Activated CD4-positive, alpha-beta T cell treated with anti-CD3 and anti-CD28 coated beads, Interleukin-2, Interleukin-6, amounts not matched to agents 100 ng/mL and 50 ng/mL, durations not matched to agents 16 hours and 8 hours (primary cell): Measurements from ENCODE around the gene GCN1.
A peak's percentile ranks its signal among the peaks of the same experiment; 100 is the strongest.

Source experiments
- DNase-seq: peaks from one replicate; pipeline ENCODE4 v3.0.0-alpha.2; 2020

Gene GCN1

DNA sequence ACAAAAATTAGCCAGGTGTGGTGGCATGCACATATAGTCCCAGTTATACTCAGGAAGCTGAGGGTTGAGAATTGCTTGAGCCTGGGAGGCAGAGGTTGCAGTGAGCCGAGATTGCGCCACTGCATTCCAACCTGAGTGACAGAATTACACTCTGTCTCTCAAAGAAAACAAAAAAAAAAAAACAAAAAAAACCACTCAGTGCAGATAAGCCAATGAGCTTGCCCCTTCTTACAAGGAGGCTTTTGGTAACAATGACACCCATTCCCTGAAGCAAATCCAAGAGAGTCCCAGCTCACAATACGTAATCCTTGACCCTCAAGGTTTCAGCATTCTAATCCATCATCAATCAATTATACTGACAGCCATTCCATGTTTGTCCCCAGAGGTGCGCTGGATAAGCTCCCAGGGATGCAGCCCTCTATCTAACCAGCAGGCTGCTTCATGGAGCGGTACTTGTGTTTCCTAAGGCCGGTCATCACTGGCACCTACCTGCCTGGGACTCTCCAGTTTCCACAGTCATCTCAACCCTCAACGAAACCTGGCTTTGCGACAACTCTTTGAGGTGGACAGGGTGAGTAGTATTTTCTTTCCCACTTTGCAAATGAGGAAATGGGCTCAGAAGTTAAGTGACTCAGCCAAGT is 12.4 kb downstream of the GCN1 start:
- DNase-seq = no peak

DNA sequence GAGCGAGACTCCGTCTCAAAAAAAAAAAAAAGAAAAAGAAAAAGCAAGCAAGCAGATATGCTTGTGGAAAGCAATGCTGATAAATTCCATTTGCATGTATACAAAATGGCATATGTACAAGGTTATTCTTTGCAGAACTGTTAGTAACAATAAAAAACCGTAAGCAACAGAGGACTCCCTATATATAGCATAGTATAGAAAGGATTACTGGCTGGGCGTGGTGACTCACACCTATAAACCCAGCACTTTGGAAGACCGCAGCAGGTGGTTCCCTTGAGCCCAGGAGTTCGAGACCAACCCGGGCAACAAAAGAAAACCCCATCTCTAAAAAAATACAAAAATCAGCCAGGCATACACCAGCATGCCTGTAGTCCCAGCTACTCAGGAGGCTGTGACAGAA is 13.5 kb downstream of the GCN1 start:
- no peak for DNase-seq

DNA sequence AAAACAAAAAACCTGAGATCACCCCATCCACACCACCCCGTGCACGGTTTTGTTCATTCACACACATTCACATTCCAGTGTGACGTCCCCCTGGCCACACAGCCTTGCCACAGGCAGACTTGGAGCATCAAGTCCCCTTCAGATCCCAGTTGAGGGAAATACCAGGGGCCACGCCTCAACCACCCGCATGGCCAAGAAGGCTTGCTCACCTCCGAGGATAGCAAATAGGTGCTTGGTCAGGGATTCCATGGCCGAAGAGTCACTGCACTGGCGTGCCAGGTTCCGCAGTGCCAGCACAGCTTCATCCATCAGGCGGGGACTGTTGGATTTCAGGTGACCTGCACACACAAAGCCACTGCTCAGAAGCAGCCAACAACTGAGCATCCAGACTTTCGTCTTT is 19.0 kb downstream of the GCN1 start:
- DNase-seq = no peak

DNA sequence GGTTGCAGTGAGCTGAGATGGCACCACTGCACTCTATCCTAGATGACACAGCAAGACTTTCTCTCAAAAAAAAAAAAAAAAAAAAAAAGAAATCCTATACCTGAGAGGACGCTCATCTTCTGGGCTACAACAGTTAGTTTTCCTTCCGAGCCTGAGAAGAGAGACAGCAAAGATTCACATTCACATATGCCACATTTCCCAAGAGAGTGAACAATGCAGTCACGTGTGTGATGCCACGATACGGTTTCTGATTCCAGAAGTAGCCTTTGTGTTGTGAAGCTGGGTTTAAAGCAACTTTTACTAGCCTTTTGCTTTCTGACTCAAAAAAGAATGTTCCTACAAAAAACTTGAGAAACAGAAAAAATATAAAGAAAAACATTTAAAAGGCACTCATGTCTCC is 19.5 kb downstream of the GCN1 start:
- no peak for DNase-seq

DNA sequence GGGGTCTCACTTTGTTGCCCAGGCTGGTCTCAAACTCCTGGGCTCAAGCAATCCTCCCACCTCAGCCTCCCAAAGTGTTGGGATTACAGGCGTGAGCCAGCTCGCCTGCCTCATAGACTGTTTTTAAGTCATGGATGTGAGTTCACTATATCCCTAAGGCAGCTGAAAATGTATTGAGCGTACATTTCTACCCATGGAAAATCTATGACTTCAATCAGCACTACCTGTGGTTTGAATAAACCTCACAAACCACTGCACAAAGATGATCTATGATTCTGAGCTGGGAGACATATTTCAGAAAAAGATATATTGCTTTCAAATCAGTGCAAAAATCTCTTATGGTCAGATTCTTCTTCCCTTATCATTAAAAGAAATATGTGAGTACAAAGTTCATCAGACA is 22.5 kb downstream of the GCN1 start:
- DNase-seq = no peak

DNA sequence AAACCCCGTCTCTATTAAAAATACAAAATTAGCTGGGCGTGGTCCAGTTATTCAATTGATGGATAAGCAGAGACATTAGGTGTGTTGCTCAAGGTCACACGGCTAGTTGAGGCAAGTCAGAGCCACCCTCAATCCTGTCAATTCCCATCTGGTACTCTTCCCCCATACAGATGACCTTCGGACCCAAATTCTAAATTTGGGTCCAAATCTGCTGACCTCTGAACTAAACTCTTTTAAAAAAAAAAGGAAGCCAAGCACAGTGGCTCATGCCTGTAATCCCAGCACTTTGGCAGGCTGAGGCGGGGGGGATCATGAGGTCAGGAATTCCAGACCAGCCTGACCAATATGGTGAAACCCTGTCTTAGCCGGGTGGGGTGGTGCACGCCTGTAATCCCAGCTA is 23.9 kb downstream of the GCN1 start:
- DNase-seq = no peak

DNA sequence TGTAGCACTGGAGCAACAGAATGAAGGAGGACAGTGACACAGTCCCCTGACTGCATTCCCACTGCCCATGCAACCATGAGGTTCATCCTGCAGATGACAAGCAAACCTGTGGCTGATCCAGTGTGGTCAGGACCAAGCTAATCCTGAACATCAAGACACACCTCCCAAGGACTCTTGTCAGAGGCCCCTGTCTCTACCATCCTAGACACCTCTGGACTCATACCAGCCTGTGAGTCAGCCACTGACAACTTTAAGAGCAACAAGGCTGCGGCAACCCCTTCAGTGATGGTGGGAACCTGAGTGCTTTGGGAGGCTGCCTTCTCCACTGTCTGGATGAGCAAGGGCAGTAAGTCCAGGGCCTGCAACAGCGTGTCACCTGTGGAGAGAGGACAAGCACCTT is 24.6 kb downstream of the GCN1 start:
- DNase-seq = no peak

DNA sequence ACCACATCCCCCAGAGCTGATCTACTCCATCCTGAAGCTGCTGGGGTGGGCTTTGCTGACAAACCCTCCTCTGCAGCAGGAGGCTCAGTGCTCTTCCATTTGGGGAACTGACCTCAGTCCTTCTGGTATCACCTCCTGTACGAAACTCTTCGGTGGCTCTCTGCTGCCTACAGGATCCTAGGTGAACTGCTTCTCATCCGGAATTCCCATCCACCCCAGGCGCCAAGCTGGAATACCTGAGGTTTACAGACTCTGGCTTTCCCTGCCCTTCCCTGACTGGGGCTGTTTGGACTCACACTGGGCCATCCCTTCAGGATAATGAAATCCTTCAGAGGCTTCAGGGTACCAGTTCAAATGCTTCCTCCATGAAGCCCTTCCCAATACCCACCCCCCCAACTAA is 26.2 kb downstream of the GCN1 start:
- DNase-seq = no peak

DNA sequence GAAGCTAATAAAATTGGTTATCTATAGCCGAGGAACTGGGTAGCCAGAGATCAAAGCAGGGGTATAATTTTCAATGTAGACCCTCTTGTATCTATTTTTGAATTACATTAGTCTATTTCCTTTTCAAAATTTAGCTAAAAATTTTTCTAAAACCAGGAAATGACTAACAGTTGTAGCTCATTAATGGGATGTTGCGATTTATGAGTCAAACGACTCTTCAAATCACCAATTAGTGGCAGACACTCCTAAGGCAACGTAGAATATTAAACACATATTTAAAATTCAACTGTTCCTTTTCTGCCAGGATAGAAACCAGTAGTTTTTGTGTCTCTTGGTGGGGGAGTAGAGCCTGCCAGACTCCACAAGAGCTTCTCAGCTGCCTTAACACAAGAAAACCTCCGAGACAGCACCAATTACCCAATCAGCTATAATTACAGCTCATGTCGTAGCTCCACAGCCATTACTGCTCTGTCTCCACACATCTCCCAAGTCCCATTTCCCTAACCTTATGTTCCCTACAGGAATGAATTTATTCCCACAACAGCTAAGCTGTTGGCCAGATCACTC is 26.9 kb downstream of the GCN1 start:
- no peak for DNase-seq

DNA sequence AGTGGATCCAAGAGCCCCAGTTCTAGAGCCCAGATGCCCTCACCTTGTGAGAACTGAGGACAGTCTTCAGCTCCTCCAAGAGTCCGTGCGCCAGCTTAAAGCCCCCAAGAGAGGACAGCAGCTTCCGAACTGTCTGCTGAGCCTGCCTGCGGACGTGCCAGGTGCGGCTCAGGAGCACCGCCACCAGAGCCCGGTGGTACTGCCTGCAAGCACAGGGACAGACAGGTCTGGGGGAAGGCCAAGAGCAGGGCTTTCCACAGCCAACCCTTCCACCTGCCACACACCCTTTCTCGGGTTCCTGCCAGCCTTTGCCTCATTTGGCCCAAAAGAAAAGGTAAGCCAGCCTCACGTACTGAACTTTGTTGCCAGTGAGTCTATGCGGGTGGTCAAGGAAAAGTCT is 30.2 kb downstream of the GCN1 start:
- DNase-seq = no peak

DNA sequence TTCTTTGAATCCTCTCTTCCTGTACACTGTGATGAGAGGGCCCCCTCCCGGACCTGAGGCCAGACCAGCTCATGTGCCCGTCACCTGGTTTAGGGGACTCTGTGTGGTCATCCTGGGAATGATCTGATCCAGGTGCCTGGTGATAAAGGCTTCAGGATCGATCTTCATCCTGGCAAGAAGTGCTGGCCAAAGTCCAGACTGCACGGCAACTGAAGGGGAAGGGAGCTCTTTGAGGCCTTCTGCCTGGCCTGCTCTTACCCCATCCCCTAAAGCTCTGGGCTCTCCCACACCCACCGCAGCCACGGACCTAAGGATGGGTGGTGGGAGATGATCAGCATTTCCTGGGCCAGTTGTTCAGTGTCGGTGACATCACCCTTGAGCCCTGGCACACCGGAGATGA is 31.8 kb downstream of the GCN1 start:
- no peak for DNase-seq

DNA sequence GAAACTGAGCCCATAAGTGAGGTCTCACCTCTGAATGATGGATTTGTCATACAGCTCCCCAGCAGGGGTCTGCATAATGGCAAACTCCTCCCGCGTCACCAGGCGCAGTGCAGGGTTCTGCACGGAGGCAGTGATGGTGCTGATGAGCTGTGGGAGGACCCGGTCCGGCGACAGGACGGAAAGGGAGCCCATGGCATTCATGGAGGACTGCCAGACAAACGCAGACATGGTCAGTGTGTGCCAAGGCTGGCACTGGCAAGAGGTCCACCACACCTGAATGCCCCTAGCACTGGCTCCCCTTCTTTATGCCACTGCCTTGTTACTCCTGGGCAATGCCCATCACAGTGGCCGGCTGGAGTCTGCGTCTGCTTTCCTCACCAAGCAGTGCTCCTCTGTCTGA is 32.7 kb downstream of the GCN1 start:
- DNase-seq = no peak

DNA sequence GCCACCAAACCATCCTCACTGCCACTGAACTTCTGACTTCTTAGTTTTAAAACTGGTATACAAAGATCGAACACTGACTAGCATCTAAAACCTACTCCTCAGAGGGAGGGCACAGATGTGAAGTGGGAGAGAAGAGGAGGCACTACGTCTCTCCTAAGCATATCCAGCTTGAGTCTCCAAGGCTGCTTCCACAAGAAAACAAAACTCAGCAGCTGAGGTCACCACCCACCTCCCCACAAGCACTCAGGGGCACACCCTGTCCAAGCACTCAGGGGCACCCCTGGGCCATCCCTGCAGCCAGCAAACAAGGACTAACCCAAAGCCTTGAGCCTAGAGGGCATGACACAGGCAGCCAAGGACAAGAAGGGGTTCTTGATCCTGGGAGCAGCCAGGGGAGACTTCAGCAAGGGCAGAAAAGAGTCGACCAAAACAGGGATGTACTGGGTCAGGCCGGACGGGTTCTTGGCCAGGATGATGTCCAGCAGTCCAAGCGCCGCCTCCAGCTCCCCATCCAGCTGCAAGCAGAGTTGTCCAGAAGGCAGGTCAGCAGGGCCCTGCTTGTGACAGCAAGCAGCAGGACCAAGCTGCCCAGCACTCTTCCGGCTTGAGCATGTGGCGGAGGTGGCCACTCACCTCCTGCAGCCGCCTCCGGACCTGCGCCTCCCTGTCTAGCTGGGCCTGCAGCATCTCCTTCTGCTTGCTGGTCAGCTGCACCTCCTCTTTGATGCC is 34.8 kb downstream of the GCN1 start:
- DNase-seq = no peak

DNA sequence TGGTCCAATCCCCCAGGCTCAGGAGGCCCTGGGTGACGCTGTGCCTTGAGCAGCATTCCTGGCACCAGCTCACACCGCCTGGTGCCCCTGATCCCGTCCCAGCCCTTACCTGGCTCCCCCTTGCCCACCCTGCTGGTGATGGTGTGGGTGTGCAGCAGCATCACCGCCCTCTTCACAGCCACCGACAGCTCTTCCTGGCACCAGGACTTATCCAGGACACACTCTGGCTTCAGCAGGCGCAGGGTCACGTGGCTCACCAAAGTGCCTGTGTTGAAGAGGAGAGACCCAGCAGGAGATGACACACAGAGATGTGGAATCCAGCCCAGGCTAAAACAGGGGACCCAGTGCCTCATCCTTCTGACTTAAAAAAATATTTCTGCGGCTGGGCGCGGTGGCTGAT is 36.2 kb downstream of the GCN1 start:
- no peak for DNase-seq

DNA sequence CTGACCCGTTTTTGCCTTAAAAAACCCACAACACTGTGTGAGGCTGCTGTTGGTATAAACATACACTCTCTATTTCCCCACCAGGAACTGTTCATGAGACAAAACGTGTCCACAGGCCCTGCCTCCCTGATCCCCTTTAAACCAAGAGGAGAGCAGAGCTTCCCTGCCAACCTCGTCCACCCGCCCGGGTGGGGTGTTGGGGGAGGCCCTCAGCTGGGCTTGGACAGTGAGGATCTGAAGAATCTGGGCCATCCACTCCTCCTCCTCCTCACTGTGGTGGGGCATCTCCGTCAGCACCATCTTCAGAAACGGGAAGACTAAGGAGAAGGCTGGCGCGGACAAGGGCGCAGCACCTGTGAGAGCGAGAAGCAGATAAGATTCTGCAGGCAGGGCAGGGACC is 36.8 kb downstream of the GCN1 start:
- no peak for DNase-seq

DNA sequence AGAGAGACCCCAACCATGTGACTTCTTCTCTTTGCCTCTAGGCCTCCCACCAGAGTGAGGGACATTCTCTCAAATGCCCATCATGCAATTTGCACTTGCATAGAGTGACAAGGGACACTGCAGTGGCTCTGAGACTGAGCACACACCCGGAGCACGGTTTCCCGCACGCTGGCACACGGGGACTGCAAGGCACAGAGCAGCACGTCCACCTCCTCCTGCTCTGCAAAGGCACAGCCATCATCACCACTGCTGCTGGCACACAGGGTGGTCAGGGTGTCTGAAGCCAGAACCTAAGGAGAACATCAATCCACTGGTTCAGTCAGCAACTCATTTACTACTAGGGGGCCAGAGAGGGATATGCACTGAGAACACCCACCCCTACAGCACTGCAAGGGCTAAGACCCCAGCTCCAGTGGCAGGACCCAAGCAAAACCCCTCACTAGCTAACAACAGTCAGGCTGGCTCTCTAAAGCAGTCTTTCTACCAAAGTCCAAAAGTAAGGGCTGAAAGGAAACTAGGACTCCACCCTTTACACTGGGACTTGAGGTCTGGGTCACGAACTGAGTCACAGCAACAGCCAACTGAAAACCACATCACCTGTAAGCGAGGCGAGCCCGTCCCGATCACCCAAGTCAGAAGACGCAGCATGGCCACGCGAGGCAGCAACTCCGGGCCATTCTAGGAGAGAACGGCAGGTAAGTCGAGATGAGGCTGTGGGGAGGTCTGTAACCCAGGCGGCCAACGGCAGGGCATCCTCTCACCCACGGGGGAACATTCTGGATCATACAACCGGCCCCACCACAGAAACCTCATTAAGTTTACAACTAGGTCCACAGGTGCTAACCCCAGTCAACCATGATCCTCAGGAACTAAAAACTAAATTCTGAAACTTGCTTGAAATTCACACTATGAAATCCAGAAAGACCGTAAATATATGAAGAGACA is 37.9 kb downstream of the GCN1 start:
- peak; percentile 28 for DNase-seq

DNA sequence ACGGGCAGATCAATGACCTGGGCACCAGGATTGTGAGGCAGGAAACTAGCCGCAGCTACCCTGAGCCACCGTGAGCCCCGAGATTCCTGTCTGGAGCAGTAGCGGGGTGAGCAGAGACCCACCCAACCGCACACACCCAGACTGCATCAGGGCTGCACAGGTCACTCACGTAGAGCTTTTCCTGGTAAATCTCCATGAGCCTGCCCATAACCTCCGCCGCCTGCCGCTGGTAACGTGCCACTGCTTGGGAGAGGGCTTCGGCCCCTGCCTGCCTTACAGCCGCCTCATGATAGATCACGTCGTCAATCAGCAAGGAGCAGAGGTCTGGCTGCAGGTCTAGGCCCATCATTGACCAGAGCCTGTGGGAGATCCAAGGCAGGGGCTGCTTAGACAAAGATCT is 39.4 kb downstream of the GCN1 start:
- no peak for DNase-seq

DNA sequence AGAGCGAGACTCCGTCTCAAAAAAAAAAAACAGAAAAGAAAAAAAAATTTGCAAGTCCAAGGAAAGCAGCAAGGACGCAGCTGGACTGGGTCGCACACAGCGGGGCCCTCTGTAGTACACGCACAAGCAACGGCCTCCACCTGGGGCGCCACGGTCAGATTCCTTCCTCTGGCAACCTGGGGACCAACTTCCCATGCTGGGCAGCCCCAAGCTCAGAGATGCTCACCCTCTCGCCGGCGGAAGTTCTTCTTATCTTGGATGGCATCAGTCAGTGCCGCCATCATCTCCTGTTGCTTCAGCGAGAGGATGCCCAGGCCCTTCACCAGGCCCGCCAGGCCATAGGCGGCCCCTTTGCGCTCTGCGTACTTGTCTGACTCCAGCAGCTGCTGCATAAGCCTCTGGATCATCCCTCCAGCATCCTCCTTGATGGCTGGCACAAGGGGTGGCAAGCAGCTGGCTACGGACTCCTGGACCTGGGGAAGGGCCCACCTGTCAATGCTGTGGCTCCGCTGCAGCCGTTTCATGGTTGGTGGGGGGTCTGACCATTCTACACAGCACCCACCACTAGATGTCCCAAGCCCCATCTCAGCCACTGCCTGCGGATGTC is 43.5 kb downstream of the GCN1 start:
- no peak for DNase-seq

DNA sequence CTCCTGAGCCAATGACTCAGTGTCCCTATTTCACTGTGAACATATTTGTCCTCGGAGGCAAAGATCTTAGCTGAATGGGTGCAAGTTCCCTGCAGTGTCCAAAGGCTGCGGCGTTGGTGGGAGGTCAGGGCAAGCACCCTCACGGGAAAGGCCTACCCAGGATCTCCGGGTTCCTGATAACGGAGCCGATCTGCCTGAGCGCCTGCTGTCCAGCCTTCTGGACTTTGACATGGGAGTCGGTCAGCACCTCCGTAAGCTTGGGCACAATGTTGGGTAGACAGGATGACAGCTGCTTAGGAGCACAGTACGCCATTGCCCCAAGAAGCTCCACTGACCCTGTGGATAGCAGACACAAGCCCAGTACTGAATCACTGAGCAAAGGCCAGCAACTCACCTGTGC is 46.5 kb downstream of the GCN1 start:
- DNase-seq = no peak

DNA sequence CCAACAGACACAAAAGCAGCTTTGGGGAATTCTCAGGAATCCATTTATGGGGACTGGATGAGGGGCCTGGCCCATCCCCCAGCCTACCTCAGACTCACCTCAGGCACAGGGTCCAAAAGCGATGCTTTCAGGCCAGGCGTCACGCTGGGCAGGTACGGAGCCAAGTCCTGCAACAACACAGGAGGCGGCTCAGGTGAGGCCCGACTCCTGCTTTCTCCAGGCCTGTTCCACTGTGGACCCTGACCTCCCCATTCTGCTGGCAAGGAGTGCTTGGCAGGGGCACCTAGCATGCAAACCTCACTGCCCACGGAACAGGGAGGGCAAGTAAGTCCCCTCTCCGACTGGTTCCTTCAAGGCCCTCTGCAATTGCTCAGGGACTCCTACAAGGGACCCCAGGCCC is 49.4 kb downstream of the GCN1 start:
- DNase-seq = no peak

DNA sequence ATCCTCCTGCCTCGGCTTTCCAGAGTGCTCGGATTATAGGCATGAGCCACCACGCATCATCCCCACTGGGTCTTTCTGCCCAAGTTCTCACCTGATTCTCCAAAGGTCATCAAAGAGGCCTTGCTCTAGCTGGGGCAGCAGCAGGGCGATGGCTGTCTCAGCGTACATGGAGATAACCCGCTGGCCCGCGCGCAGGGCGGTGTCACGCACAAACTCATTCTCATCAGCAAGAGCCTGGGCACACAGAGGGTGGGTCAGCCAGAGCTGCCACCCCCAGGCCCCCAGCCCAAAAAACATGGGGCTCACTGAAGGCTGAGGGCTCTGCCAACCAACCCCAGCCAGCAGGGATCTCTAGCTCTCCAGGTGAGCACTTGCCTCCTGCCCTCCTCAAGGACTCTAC is 50.3 kb downstream of the GCN1 start:
- DNase-seq = no peak

DNA sequence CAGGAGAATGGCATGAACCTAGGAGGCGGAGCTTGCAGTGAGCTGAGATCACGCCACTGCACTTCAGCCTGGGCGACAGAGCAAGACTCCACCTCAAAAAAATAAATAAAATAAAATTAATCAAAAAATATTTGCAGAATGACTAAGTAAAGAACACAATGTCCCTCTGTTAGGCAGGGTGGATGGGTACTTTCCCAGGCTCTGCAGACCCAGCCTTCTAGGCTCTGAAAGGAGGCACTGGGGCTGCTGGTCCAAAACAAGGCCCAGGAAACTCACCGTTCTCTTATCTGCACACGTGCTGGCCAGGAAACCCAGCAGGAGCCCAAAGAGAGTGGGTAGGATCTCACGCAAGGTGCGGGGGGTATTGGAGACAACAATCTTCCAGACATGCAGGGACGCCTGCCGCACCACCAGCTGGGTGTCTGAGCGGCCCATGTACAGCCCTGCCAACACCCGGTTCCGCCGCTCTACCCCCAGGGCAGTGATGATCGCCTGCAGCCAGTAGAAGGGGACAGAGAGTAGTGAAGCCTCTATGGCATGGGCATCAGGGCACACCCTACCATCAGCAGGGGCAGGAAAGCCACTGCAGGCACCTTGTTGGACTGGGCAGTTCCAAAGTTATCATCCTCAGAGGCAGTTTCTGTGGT is 52.2 kb downstream of the GCN1 start:
- no peak for DNase-seq

DNA sequence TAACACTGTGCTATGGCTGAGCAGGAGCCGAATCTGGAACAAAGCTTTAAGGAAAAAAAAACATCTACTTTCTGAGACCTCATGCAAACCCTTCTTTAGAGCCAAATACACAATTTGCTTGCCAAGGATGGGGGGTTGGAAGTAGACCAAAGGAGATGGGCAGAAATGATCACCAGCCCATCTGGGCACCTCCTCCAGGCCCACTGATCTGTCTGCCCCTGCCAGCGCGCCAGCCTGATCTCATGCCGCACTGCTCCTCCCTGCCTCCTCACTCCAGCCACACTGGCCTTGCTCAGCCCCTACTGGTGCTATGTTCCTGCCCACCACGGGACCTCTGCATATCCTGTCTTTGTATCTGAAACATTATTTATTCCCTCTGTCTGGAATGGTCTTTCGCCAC is 53.2 kb downstream of the GCN1 start:
- no peak for DNase-seq
